GM23248 (cell line): ENCODE measurements around the gene ECSCR. TPM values are rescaled to one million over a fixed set of nuclear protein-coding genes. Genes with fewer than 3 reads are reported as not detected.

Experiments
- DNase-seq: peaks from one replicate; pipeline ENCODE4 v3.0.0-alpha.2; 2015
- H2AFZ ChIP-seq: fragments of 200-600 bp; sonication (generic); 2 replicates; pipeline ENCODE4 v1.6.1; 2016; ENCODE audit warnings: antibody characterized with exemption
- H3F3A ChIP-seq: fragments of 200-600 bp; sonication (generic); 2 replicates; pipeline ENCODE4 v1.6.1; 2016; ENCODE audit warnings: mild to moderate bottlenecking, antibody characterized with exemption, mixed run types; ENCODE audit not compliant: insufficient read depth
- H3K27ac ChIP-seq: fragments of 200-600 bp; sonication (generic); 2 replicates; pipeline ENCODE4 v1.5.1; 2016; ENCODE audit warnings: mild to moderate bottlenecking
- H3K27me3 ChIP-seq: fragments of 200-600 bp; sonication (generic); replicated peaks from 2 replicates; pipeline ENCODE4 v1.6.1; 2016; ENCODE audit warnings: mild to moderate bottlenecking; ENCODE audit not compliant: insufficient read depth
- H3K36me3 ChIP-seq: fragments of 200-600 bp; sonication (generic); 2 replicates; pipeline ENCODE4 v1.6.1; 2016; ENCODE audit warnings: low read depth, mild to moderate bottlenecking
- H3K4me1 ChIP-seq: fragments of 200-600 bp; sonication (generic); 2 replicates; pipeline ENCODE4 v1.6.1; 2016; ENCODE audit warnings: mild to moderate bottlenecking; ENCODE audit not compliant: insufficient read depth
- H3K4me2 ChIP-seq: fragments of 200-600 bp; sonication (generic); one replicate; pipeline ENCODE4 v1.6.1; 2016; ENCODE audit warnings: mild to moderate bottlenecking; ENCODE audit not compliant: unreplicated experiment
- H3K4me3 ChIP-seq: fragments of 200-600 bp; sonication (generic); 2 replicates; pipeline ENCODE4 v1.5.1; 2016; ENCODE audit warnings: mild to moderate bottlenecking
- H3K79me2 ChIP-seq: fragments of 200-600 bp; sonication (generic); 2 replicates; pipeline ENCODE4 v1.6.1; 2016; ENCODE audit warnings: mild to moderate bottlenecking; ENCODE audit not compliant: insufficient read depth
- H3K9ac ChIP-seq: fragments of 200-600 bp; sonication (generic); 2 replicates; pipeline ENCODE4 v1.6.1; 2016; ENCODE audit warnings: mild to moderate bottlenecking
- H3K9me2 ChIP-seq: fragments of 200-600 bp; sonication (generic); 2 replicates; pipeline ENCODE4 v1.6.1; 2016; ENCODE audit warnings: mixed run types, mild to moderate bottlenecking, moderate library complexity; ENCODE audit not compliant: insufficient read depth
- H3K9me3 ChIP-seq: fragments of 200-600 bp; sonication (generic); one replicate; pipeline ENCODE4 v1.6.1; 2017; ENCODE audit warnings: low read depth
- H4K20me1 ChIP-seq: fragments of 200-600 bp; sonication (generic); 2 replicates; pipeline ENCODE4 v1.6.0; 2016; ENCODE audit not compliant: insufficient read depth
- EZH2 ChIP-seq: fragments of 200-600 bp; sonication (generic); IDR thresholded peaks from 2 replicates; pipeline ENCODE4 v1.6.1; 2018; ENCODE audit warnings: antibody characterized with exemption, mild to moderate bottlenecking; ENCODE audit not compliant: insufficient read depth, poor library complexity, severe bottlenecking
- EZH2phosphoT487 ChIP-seq: fragments of 200-600 bp; sonication (generic); IDR thresholded peaks from 2 replicates; pipeline ENCODE4 v1.6.1; 2018; ENCODE audit warnings: antibody characterized with exemption, moderate library complexity, mild to moderate bottlenecking, low read depth; ENCODE audit not compliant: insufficient read depth
- WGBS, 2 experiments: methylation state at CpG; one replicate each; pipeline ENCODE4 v1.1.6; 2015 to 2017; ENCODE audit warnings: low lambda C conversion rate in 2 of 2, low coverage in 1 of 2; ENCODE audit errors: missing lambda C conversion rate in 2 of 2; 5-methylcytosine and 5-hydroxymethylcytosine counted together
- in situ Hi-C: fragments of 300-500 bp; cut with MboI; formaldehyde crosslinking; loops from 2 replicates; pipeline ENCODE4 v1.15.0; 2020
- polyA plus RNA-seq: library from polyadenylated mRNA; unstranded; fragments of >200 nt; fragmentation: Nextera tagmentation; extraction: Ambion mirVana; gene quantifications from 2 replicates; pipeline ENCODE4 v1.2.1, GENCODE V29; 2016
- total RNA-seq: library from RNA; depleted of rRNA; stranded (reverse); fragments of >200 nt; shearing (Covaris generic); gene quantifications from 2 replicates; pipeline ENCODE4 v1.2.3, GENCODE V29; 2014

ECSCR gene
- total and polyA plus RNA-seq, 2 experiments from 2014 or later: 0.41 TPM; not detected in 1

GRCh38 chr5:139438707-139439012 lies 23.9 kb downstream of the ECSCR start:
- Histone ChIP-seq H3K4me1 (peaks cover 8% of the 10 kb centered on the region), H2AFZ (peak overlapping the region; percentile 99)
- in situ Hi-C loops: no loop called here

DNA sequence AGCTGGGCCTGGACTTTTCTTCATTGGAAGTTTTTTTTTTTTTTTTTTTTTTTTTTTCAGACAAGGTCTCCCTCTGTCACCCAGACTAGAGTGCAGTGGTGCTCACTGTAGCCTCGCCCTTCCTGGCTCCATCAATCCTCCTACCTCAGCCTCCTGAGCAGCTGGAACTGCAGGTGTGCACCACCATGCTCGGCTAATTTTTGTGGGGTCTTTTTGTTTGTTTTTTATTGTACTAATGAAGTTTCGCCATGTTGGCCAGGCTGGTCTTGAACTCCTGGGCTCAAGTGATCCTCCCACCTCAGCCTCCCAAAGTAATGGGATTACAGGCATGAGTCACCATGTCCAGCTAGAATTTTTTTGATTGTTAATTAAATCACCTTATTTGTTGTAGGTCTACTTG lies 26.9 kb downstream of the ECSCR start:
- Histone ChIP-seq H3K4me1 (peaks cover 3% of the 10 kb centered on the region; the same call in 1 of the 2 replicates), H3K9me2 (no peaks in the 10 kb centered on the region), H4K20me1 (no peaks in the 10 kb centered on the region), H3K36me3 (no peaks in the 10 kb centered on the region), H2AFZ (no peak overlapping the region), H3K4me3 (no peak overlapping the region), H3F3A (peaks cover 4% of the 10 kb centered on the region; the same call in 1 of the 2 replicates), H3K4me2 (no peak overlapping the region), H3K9ac (no peak overlapping the region), H3K79me2 (no peaks in the 10 kb centered on the region), H3K9me3 (no peaks in the 10 kb centered on the region), H3K27ac (no peak overlapping the region), H3K27me3 (no peaks in the 10 kb centered on the region)
- in situ Hi-C loops: no loop called here
- 87 to 100% methylated on average over 3 of the region's 3 CpGs for WGBS, 2 experiments
- TF ChIP-seq EZH2 (no peak), EZH2phosphoT487 (no peak)
- no peak for DNase-seq

More at GRCh38 chr5:139438707-139439012, 23.9 kb downstream of the ECSCR start:
- Histone ChIP-seq H3K4me2 (peak overlapping the region; percentile 84), H3K9ac (peak overlapping the region; percentile 94), H3F3A (peaks cover 7% of the 10 kb centered on the region; the same call in 1 of the 2 replicates), H3K27ac (no peak overlapping the region), H3K9me3 (no peaks in the 10 kb centered on the region), H3K36me3 (no peaks in the 10 kb centered on the region), H3K9me2 (no peaks in the 10 kb centered on the region), H3K4me3 (peak overlapping the region; percentile 91), H4K20me1 (no peaks in the 10 kb centered on the region), H3K79me2 (no peaks in the 10 kb centered on the region), H3K27me3 (no peaks in the 10 kb centered on the region)
- 34 to 40% methylated on average over 8 of the region's 8 CpGs for WGBS, 2 experiments
- DNase-seq: no peak
- TF ChIP-seq EZH2 (no peak), EZH2phosphoT487 (no peak)

DNA sequence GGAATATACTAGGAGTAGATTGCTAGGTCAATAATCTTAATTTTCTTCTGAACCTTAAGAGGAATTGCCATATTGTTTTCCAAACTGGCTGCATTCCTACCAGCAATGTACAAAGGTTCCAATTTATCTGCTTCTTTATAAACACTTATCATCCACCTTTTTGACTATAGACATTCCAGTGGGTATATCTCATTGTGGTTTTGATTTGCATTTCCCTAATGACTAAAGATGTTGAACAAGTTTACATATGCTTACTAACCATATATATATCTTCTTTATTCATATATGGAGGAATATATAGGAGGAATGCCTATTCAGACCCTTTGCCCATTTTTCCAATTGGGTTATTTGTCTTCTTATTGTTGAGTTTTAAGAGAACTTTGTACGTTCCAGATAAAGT lies 30.8 kb downstream of the ECSCR start:
- WGBS, 2 experiments: 90 to 97% methylated on average over 1 of the region's 1 CpG
- H3K27me3 ChIP-seq: no peaks in the 10 kb centered on the region
- 0 out of 2 replicates have a peak, but pooled peaks cover 5% of the 10 kb centered on the region for H3F3A ChIP-seq

DNA sequence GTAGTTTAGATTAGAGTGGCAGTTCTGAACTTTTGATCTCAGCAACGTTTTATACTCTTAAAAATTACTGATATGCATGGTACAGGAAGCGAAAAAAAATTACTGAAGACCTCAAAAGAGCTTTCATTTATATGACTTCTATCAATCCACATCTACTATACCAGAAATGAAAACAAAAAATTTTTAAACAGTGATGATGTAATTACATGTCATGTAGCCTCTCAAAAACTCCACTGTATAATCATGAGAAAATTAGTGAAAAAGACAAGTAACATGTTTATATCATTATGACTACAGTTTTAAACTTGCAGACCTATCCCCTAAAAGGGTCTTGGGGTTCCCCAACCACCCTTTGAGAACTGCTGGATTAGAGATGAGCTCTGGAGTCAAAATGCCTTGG lies 32.5 kb downstream of the ECSCR start:
- TF ChIP-seq EZH2 (no peak), EZH2phosphoT487 (no peak)
- H3K79me2 ChIP-seq: no peaks in the 10 kb centered on the region
- no peaks in the 10 kb centered on the region for H3K9me3 ChIP-seq
- WGBS, 2 experiments: 78 to 84% methylated on average over 2 of the region's 2 CpGs
- H3K9ac ChIP-seq: no peak overlapping the region
- no peak overlapping the region for H3K4me2 ChIP-seq
- H2AFZ ChIP-seq: no peak overlapping the region
- DNase-seq: no peak
- H3K27me3 ChIP-seq: no peaks in the 10 kb centered on the region
- 0 out of 2 replicates have a peak, but pooled peaks cover 4% of the 10 kb centered on the region for H3K4me1 ChIP-seq
- H3K27ac ChIP-seq: no peak overlapping the region
- in situ Hi-C loops: no loop called here
- H3K4me3 ChIP-seq: no peak overlapping the region
- H3K36me3 ChIP-seq: no peaks in the 10 kb centered on the region
- H4K20me1 ChIP-seq: no peaks in the 10 kb centered on the region
- H3K9me2 ChIP-seq: no peaks in the 10 kb centered on the region
- H3F3A ChIP-seq: 0 out of 2 replicates have a peak, but pooled peaks cover 5% of the 10 kb centered on the region

More for the DNA sequence above, 30.8 kb downstream of the ECSCR start:
- Histone ChIP-seq H3K9ac (no peak overlapping the region), H3K27ac (no peak overlapping the region), H3K4me3 (no peak overlapping the region), H3K9me2 (no peaks in the 10 kb centered on the region), H3K36me3 (no peaks in the 10 kb centered on the region), H3K79me2 (no peaks in the 10 kb centered on the region), H4K20me1 (no peaks in the 10 kb centered on the region), H3K4me2 (no peak overlapping the region), H2AFZ (no peak overlapping the region), H3K4me1 (0 out of 2 replicates have a peak, but pooled peaks cover 3% of the 10 kb centered on the region), H3K9me3 (no peaks in the 10 kb centered on the region)
- no peak for DNase-seq
- no peak for TF ChIP-seq EZH2
- in situ Hi-C loops: no loop called here
